ENCODE results near the gene LCN10. TPM values are rescaled to one million over a fixed set of nuclear protein-coding genes. Genes with fewer than 3 reads are reported as not detected.

Gene LCN10
- total RNA-seq, 1 experiment from 2014 or later: not detected

DNA sequence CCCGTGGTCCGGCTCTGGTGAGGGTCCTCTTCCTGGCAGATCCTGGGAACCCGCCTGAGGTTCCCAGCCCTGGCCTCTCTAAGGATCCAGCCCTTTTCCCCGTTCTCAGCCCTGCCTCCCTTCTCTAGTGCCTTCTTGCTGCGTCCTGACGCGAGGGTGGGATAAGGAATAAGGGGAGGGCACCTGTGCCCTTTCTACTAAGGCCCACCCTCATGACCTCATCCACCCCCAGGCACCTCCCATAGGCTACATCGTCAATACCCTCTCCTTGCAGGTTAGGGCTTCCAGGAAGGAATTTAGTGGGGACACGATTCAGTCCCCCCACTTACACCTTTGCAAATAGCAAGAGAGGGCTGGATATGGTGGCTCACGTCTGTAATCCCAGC, 41.1 kb downstream of the LCN10 start:
- in situ Hi-C loops (cut with HindIII; ENCODE audit: low pct_unique_long_range_greater_than_20kb, low sequenced_read_pairs): no loop called here
- Histone ChIP-seq H3K9me3 (ENCODE audit: control insufficient read depth, insufficient read depth, low read depth, low read length) (no peaks in the 10 kb centered on the region), H3K4me1 (ENCODE audit: control insufficient read depth, insufficient read depth, low read length) (peaks cover 5% of the 10 kb centered on the region), H3K27ac (ENCODE audit: low read length) (no peak overlapping the region), H3K4me3 (ENCODE audit: low read depth in 2 of 2, low read length in 2 of 2) (no peak overlapping the region), H3K27me3 (ENCODE audit: control insufficient read depth, insufficient read depth, low read length) (no peaks in the 10 kb centered on the region), H3K36me3 (ENCODE audit: control insufficient read depth, insufficient read depth, low read length) (no peaks in the 10 kb centered on the region)
- intact Hi-C loops (cut with micrococcal nuclease; ENCODE audit: unreplicated experiment): no loop called here
- TF ChIP-seq SIN3A (IDR thresholded peaks at IDR 0.05; ENCODE audit: borderline replicate concordance, insufficient read depth, low read depth, low read length): no peak
- TF ChIP-seq, protein P1, sequence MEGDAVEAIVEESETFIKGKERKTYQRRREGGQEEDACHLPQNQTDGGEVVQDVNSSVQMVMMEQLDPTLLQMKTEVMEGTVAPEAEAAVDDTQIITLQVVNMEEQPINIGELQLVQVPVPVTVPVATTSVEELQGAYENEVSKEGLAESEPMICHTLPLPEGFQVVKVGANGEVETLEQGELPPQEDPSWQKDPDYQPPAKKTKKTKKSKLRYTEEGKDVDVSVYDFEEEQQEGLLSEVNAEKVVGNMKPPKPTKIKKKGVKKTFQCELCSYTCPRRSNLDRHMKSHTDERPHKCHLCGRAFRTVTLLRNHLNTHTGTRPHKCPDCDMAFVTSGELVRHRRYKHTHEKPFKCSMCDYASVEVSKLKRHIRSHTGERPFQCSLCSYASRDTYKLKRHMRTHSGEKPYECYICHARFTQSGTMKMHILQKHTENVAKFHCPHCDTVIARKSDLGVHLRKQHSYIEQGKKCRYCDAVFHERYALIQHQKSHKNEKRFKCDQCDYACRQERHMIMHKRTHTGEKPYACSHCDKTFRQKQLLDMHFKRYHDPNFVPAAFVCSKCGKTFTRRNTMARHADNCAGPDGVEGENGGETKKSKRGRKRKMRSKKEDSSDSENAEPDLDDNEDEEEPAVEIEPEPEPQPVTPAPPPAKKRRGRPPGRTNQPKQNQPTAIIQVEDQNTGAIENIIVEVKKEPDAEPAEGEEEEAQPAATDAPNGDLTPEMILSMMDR (IDR thresholded peaks at IDR 0.05): no peak
- TF ChIP-seq, protein P2, sequence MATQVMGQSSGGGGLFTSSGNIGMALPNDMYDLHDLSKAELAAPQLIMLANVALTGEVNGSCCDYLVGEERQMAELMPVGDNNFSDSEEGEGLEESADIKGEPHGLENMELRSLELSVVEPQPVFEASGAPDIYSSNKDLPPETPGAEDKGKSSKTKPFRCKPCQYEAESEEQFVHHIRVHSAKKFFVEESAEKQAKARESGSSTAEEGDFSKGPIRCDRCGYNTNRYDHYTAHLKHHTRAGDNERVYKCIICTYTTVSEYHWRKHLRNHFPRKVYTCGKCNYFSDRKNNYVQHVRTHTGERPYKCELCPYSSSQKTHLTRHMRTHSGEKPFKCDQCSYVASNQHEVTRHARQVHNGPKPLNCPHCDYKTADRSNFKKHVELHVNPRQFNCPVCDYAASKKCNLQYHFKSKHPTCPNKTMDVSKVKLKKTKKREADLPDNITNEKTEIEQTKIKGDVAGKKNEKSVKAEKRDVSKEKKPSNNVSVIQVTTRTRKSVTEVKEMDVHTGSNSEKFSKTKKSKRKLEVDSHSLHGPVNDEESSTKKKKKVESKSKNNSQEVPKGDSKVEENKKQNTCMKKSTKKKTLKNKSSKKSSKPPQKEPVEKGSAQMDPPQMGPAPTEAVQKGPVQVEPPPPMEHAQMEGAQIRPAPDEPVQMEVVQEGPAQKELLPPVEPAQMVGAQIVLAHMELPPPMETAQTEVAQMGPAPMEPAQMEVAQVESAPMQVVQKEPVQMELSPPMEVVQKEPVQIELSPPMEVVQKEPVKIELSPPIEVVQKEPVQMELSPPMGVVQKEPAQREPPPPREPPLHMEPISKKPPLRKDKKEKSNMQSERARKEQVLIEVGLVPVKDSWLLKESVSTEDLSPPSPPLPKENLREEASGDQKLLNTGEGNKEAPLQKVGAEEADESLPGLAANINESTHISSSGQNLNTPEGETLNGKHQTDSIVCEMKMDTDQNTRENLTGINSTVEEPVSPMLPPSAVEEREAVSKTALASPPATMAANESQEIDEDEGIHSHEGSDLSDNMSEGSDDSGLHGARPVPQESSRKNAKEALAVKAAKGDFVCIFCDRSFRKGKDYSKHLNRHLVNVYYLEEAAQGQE (IDR thresholded peaks at IDR 0.05; ENCODE audit: insufficient read depth in 1 of 2, low read depth in 2 of 2, low read length in 1 of 2): no peak
- ATAC-seq (no peak), DNase-seq (ENCODE audit: low read depth, low spot score) (no peak)
- ChIA-PET POLR2A (interaction anchor here (0.6 to 0.7 kb wide), 2 partner anchors 43 to 369 kb away, joined by 3 to 8 read pairs; partner anchors contain the start of gene SAPCD2), CTCF (interaction anchor here (0.7 kb wide), 1 partner anchor 263 kb away, joined by 5 read pairs; no protein-coding TSS in a partner anchor)
- no TSS peak for BruUV-seq (replicated peaks)

DNA sequence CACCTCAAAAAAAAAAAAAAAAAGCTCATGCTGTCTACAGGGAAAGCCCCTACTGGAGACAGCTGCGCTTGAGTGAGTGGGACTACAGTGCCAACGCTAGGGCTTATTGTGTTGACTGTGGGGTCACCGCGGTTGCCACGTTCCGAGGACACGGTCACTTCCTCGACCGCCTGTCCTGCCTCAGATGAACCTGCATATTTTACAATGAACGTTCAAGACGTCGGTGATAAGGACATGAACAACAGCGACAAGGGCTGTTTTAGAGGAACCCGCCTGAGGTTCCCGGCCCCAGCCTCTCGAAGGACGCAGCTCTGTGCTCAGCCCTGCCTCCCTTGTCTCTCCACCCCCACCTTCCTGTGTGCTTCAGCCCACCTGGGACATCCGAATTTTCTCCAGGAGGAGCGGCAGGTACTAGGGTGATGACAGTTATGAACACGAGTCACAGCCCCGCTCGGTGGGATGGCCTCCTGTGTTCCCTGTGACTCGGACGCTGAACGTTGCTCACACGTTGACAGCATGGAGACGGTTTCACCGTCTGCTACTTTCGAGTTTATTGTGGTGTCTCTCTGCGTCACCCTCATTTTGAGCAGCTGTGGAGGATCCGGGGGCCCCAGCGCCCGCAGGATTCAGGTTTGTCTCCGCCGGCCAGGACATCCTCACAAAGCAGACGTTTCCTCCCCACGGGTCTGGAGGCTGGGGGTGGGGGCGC, 41.6 kb downstream of the LCN10 start:
- peaks cover 9% of the 10 kb centered on the region for H3K4me1 ChIP-seq (ENCODE audit: control insufficient read depth, insufficient read depth, low read length)
- no TSS peak for BruUV-seq (replicated peaks)
- in situ Hi-C loops (cut with HindIII; ENCODE audit: low pct_unique_long_range_greater_than_20kb, low sequenced_read_pairs): no loop called here
- DNase-seq (ENCODE audit: low read depth, low spot score): no peak
- no peaks in the 10 kb centered on the region for H3K9me3 ChIP-seq (ENCODE audit: control insufficient read depth, insufficient read depth, low read depth, low read length)
- H3K27ac ChIP-seq (ENCODE audit: low read length): no peak overlapping the region
- TF ChIP-seq, protein P1 (IDR thresholded peaks at IDR 0.05): no peak
- TF ChIP-seq TCF7L2 (IDR thresholded peaks at IDR 0.05; ENCODE audit: low read depth, low read length) (no peak), SIN3A (IDR thresholded peaks at IDR 0.05; ENCODE audit: borderline replicate concordance, insufficient read depth, low read depth, low read length) (no peak), POLR2AphosphoS5 (IDR thresholded peaks at IDR 0.05; ENCODE audit: low read depth, low read length) (no peak)
- TF ChIP-seq, protein P2 (IDR thresholded peaks at IDR 0.05; ENCODE audit: insufficient read depth in 1 of 2, low read depth in 2 of 2, low read length in 1 of 2): no peak
- ATAC-seq: no peak
- intact Hi-C loops (cut with micrococcal nuclease; ENCODE audit: unreplicated experiment): no loop called here
- H3K27me3 ChIP-seq (ENCODE audit: control insufficient read depth, insufficient read depth, low read length): no peaks in the 10 kb centered on the region
- no peak overlapping the region for H3K4me3 ChIP-seq (ENCODE audit: low read depth in 2 of 2, low read length in 2 of 2)
- no peaks in the 10 kb centered on the region for H3K36me3 ChIP-seq (ENCODE audit: control insufficient read depth, insufficient read depth, low read length)
- ChIA-PET POLR2A (no interaction called here), CTCF (no interaction called here)
